K562 (cell line): ENCODE results near the gene ANKRD6. TPM values are rescaled to one million over a fixed set of nuclear protein-coding genes. Genes with fewer than 3 reads are reported as not detected.

ENCODE experiments used
- ATAC-seq: fragments of 200-7000 bp; cut with Tn5 transposase; 3 replicates; pipeline ENCODE4 v1.9.1; 2020; ENCODE audit warnings: moderate library complexity
- BruUV-seq: library from RNA; stranded (reverse); fragments of 400-500 nt; replicated peaks from 2 replicates; lab custom pipeline; 2021; lab: Mats Ljungman, UMichigan
- CTCF ChIA-PET: fragments of 300-600 bp; formaldehyde crosslinking; extraction: SDS; loops from one replicate; lab custom pipeline; 2021; ENCODE audit warnings: low intra/inter-chr PET ratio; lab: Yijun Ruan, JAX
- POLR2A ChIA-PET: fragments of 300-600, 350-650 bp; sonication (Branson Sonifier 250); formaldehyde crosslinking; extraction: SDS; loops from one replicate; lab custom pipeline; 2021; ENCODE audit warnings: antibody characterized with exemption, inconsistent platforms; lab: Yijun Ruan, JAX
- DNase-seq, 4 experiments: peaks; one replicate each; pipeline versions ENCODE4 v3.0.0 to v3.0.0-alpha.2; 2011 to 2018; ENCODE audit warnings: low spot score in 3 of 4, mixed read lengths in 3 of 4; ENCODE audit errors: extremely low read depth in 1 of 4
- FAIRE-seq: peaks from 2 replicates; lab custom pipeline; 2011; peaks lifted over from hg19 to GRCh38; lab: Jason Lieb, UNC
- H2AFZ ChIP-seq: 2 replicates; pipeline ENCODE4 v1.6.0; 2011; ENCODE audit warnings: low read depth, low read length, control low read depth, inconsistent platforms
- H3K27ac ChIP-seq: fragments of 200-600 bp; 3 replicates; pipeline ENCODE4 v1.8.0; 2011; ENCODE audit warnings: low read depth, mild to moderate bottlenecking, control low read depth, inconsistent platforms, low read length, moderate library complexity, mixed read lengths; ENCODE audit errors: extremely low read depth
- H3K27me3 ChIP-seq, 2 experiments: fragments of 300-600 bp in 1 of 2; 2 replicates in 1 of 2; 3 replicates in 1 of 2; pipeline versions ENCODE4 v1.6.0 to v1.8.0; 2011; ENCODE audit warnings: inconsistent platforms in 2 of 2, low read length in 2 of 2, mild to moderate bottlenecking in 1 of 2, mixed read lengths in 1 of 2, moderate library complexity in 1 of 2; ENCODE audit not compliant: control insufficient read depth in 2 of 2, insufficient read depth in 2 of 2
- H3K36me3 ChIP-seq: fragments of 300-600 bp; 3 replicates; pipeline ENCODE4 v1.8.0; 2011; ENCODE audit warnings: mild to moderate bottlenecking, low read length, inconsistent platforms; ENCODE audit not compliant: control insufficient read depth, insufficient read depth
- H3K4me1 ChIP-seq, 2 experiments: fragments of 200-600 bp in 1 of 2; replicated peaks in 1 of 2; 2 replicates in 1 of 2; 3 replicates in 1 of 2; pipeline versions ENCODE4 v1.5.1 to v1.8.0; 2011; ENCODE audit warnings: inconsistent platforms in 2 of 2, low read length in 2 of 2, mild to moderate bottlenecking in 1 of 2, mixed read lengths in 1 of 2, moderate library complexity in 1 of 2; ENCODE audit not compliant: control insufficient read depth in 2 of 2, insufficient read depth in 2 of 2
- H3K4me2 ChIP-seq: 2 replicates; pipeline ENCODE4 v1.6.1; 2011; ENCODE audit warnings: low read length, control low read depth, inconsistent platforms, mixed read lengths; ENCODE audit not compliant: insufficient read depth
- H3K4me3 ChIP-seq: fragments of 200-600 bp; sonication (generic), shearing (Covaris generic); 2 replicates; pipeline ENCODE4 v1.5.1; 2016; ENCODE audit warnings: control low read depth, inconsistent platforms
- H3K79me2 ChIP-seq: fragments of 200-600 bp; 3 replicates; pipeline ENCODE4 v1.8.0; 2011; ENCODE audit warnings: low read length, inconsistent platforms; ENCODE audit not compliant: control insufficient read depth, insufficient read depth
- H3K9ac ChIP-seq, 2 experiments: 2 replicates each; pipeline versions ENCODE4 v1.6.0 to v1.6.1; 2011; ENCODE audit warnings: low read depth in 2 of 2, low read length in 2 of 2, control low read depth in 1 of 2, inconsistent platforms in 1 of 2, mild to moderate bottlenecking in 1 of 2, mixed read lengths in 1 of 2; ENCODE audit not compliant: insufficient read depth in 1 of 2
- H3K9me1 ChIP-seq: one replicate; pipeline ENCODE4 v1.6.0; 2011; ENCODE audit warnings: inconsistent platforms, mild to moderate bottlenecking, low read length, moderate library complexity; ENCODE audit not compliant: control insufficient read depth, insufficient read depth
- H3K9me3 ChIP-seq: replicated peaks from 2 replicates; pipeline ENCODE4 v1.5.1; 2011; ENCODE audit warnings: low read depth, low read length, inconsistent platforms; ENCODE audit not compliant: control insufficient read depth, insufficient read depth
- H4K20me1 ChIP-seq: replicated peaks from 2 replicates; pipeline ENCODE4 v1.6.1; 2011; ENCODE audit warnings: low read length, inconsistent platforms, mixed read lengths; ENCODE audit not compliant: control insufficient read depth, insufficient read depth
- ASH1L ChIP-seq: fragments of 450-650 bp; IDR thresholded peaks from 2 replicates; pipeline ENCODE4 v1.6.1; 2018; ENCODE audit warnings: borderline replicate concordance, mild to moderate bottlenecking, low read depth; ENCODE audit not compliant: partially characterized antibody
- BRF1 ChIP-seq: IDR thresholded peaks from 3 replicates; pipeline ENCODE4 v1.6.1; 2011; ENCODE audit warnings: borderline replicate concordance, mild to moderate bottlenecking; ENCODE audit not compliant: insufficient read length; ENCODE audit errors: extremely low read depth
- CREB1 ChIP-seq, 2 experiments: sonication (generic) in 1 of 2; formaldehyde crosslinking in 1 of 2; IDR thresholded peaks; 2 replicates each; pipeline versions ENCODE4 v1.6.1 to v1.8.0; 2012 to 2022; ENCODE audit warnings: inconsistent platforms in 1 of 2, mild to moderate bottlenecking in 1 of 2, missing genetic modification reagents in 1 of 2, moderate library complexity in 1 of 2
- EP300 ChIP-seq: IDR thresholded peaks from 2 replicates; pipeline ENCODE4 v1.6.1; 2012; ENCODE audit warnings: low read length, improper control_type of control experiment
- FOS ChIP-seq: IDR thresholded peaks from 3 replicates; pipeline ENCODE4 v1.6.1; 2011; ENCODE audit not compliant: insufficient read length; ENCODE audit errors: extremely low read depth
- GTF2F1 ChIP-seq: IDR thresholded peaks from 2 replicates; pipeline ENCODE4 v1.6.1; 2011; ENCODE audit warnings: low read depth, low read length, improper control_type of control experiment
- LEF1 ChIP-seq: fragments of 450-650 bp; IDR thresholded peaks from 2 replicates; pipeline ENCODE4 v1.6.1; 2016; ENCODE audit warnings: mild to moderate bottlenecking
- PCBP2 ChIP-seq: fragments of 200-400 bp; formaldehyde crosslinking; IDR thresholded peaks from 2 replicates; pipeline ENCODE4 v1.6.1; 2018; ENCODE audit warnings: low read length, low read depth, mild to moderate bottlenecking, moderate library complexity; ENCODE audit not compliant: poor library complexity, severe bottlenecking
- PTBP1 ChIP-seq: fragments of 200-400 bp; formaldehyde crosslinking; IDR thresholded peaks from 2 replicates; pipeline ENCODE4 v1.6.1; 2017; ENCODE audit warnings: low read depth, low read length
- RAD21 ChIP-seq, 2 experiments: fragments of 250-450 bp in 1 of 2; fragments of 450-650 bp in 1 of 2; sonication (Bioruptor Pico) in 1 of 2; formaldehyde crosslinking in 1 of 2; IDR thresholded peaks in 1 of 2; conservative IDR thresholded peaks in 1 of 2; 2 replicates each; pipeline versions ENCODE4 v1.4.0 to v1.8.0; 2020 to 2022; ENCODE audit warnings: mild to moderate bottlenecking in 2 of 2, moderate library complexity in 1 of 2
- RFX1 ChIP-seq: fragments of 450-650 bp; IDR thresholded peaks from 2 replicates; pipeline ENCODE4 v1.6.1; 2016; ENCODE audit warnings: mild to moderate bottlenecking, moderate library complexity
- TCF3 ChIP-seq: sonication (generic); formaldehyde crosslinking; IDR thresholded peaks from 2 replicates; pipeline ENCODE4 v1.4.0; 2020; ENCODE audit warnings: mild to moderate bottlenecking, missing genetic modification reagents
- ZKSCAN3 ChIP-seq: fragments of 250-450 bp; sonication (Bioruptor Pico); IDR thresholded peaks from 2 replicates; pipeline ENCODE4 v1.4.0; 2020
- ZNF212 ChIP-seq: fragments of 450-650 bp; formaldehyde crosslinking; IDR thresholded peaks from 2 replicates; pipeline ENCODE4 v1.4.0; 2020; ENCODE audit warnings: mild to moderate bottlenecking
- ZNF253 ChIP-seq: fragments of 250-450 bp; sonication (Bioruptor Pico); conservative IDR thresholded peaks from 2 replicates; pipeline ENCODE4 v1.6.1; 2021; ENCODE audit warnings: mild to moderate bottlenecking
- ZNF408 ChIP-seq: fragments of 250-450 bp; sonication (Bioruptor Pico); IDR thresholded peaks from 2 replicates; pipeline ENCODE4 v1.4.0; 2020; ENCODE audit warnings: low read depth, mild to moderate bottlenecking, moderate library complexity
- WGBS: fragments of 100-300 bp; shearing (Covaris generic); methylation state at CpG from one replicate; pipeline ENCODE4 v1.1.6; 2016; ENCODE audit warnings: low coverage, mixed read lengths; ENCODE audit not compliant: insufficient coverage; ENCODE audit errors: missing lambda C conversion rate; 5-methylcytosine and 5-hydroxymethylcytosine counted together
- in situ Hi-C: fragments of 300-500 bp; cut with MboI; formaldehyde crosslinking; loops from 4 replicates; pipeline ENCODE4 v1.15.0; 2018; ENCODE audit warnings: inconsistent platforms, mixed read lengths
- intact Hi-C: fragments of 100-400 bp; cut with micrococcal nuclease; formaldehyde crosslinking; loops from 2 replicates; pipeline ENCODE4 v1.14.2; 2022
- polyA plus RNA-seq, 8 experiments: library from polyadenylated mRNA; depleted of rRNA in 4 of 8; stranded (reverse) in 5 of 8; unstranded in 3 of 8; fragments of >200 nt; fragmentation: Nextera tagmentation in 2 of 8; fragmentation: Illumina TruSeq in 1 of 8; extraction: Ambion mirVana in 2 of 8; extraction: Trizol in 1 of 8; gene quantifications; 2 replicates each; pipeline versions ENCODE4 v1.2.1 to v1.2.3, GENCODE V29; 2011 to 2014; ENCODE audit warnings: inconsistent platforms in 1 of 8, missing spikeins in 1 of 8
- total RNA-seq, 7 experiments: library from RNA; depleted of rRNA in 6 of 7; stranded (reverse); fragments of >200 nt in 6 of 7; fragmentation: Illumina TruSeq in 2 of 7; extraction: Trizol in 2 of 7; gene quantifications; 2 replicates each; pipeline versions ENCODE4 v1.2.1 to v1.2.3, GENCODE V29; 2011 to 2021; ENCODE audit warnings: low replicate concordance in 1 of 7

Gene ANKRD6
- total and polyA plus RNA-seq, 9 of the 15 experiments (the other 6 are each of a cell fraction or from before 2014, with no cell fraction given): 0.04 to 0.22 (median 0.08) TPM; not detected in 4

DNA sequence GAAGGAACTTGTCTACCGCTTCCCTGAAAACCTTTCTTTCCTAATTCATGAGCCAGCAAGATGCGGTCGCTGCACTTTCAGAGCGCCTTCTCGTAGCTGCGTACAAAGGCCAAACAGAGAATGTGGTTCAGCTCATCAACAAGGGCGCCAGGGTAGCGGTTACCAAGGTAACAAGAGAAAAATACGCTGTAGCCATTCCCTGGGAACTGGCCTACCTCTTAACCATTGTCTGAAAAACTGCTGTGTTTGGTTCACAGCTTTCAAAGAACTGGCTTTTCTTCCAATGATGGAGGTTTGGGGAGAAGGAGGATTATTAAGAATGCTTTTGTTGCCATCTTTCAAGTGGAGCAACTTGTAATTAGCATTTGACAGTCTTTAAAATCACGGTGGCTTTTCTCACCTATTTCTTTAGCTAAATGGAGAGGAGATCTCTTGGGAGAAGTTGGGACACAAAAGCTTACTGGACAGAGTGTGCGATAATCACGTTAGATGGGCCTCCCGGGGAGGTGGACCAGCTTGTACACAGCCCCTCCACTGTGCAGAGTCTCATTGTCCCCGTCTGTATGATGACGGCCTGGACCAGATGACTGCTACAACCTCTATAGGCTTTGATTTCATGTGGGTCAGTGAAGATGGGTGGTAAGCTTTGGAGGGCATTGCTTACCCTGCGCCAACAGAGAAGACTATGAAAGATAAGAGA, 134.1 kb downstream of the ANKRD6 start:
- no peak overlapping the region for H3K9ac ChIP-seq
- no peak overlapping the region for H3K4me2 ChIP-seq
- BruUV-seq: no TSS peak
- H3K36me3 ChIP-seq: no peaks in the 10 kb centered on the region
- intact Hi-C loops: no loop called here
- H3K4me1 ChIP-seq: no peaks in the 10 kb centered on the region
- no peak for DNase-seq
- H3K27me3 ChIP-seq: peaks cover 30 to 33% of the 10 kb centered on the region in 2 experiments
- no peak overlapping the region for H3K4me3 ChIP-seq
- H2AFZ ChIP-seq: no peak overlapping the region
- TF ChIP-seq GTF2F1 (no peak), RFX1 (peak; percentile 41)
- in situ Hi-C loops: no loop called here
- 1% methylated on average over 16 of the region's 16 CpGs for WGBS
- H3K9me1 ChIP-seq: no peaks in the 10 kb centered on the region
- H3K9me3 ChIP-seq: no peaks in the 10 kb centered on the region
- FAIRE-seq: no peak
- POLR2A ChIA-PET: interaction anchor here (0.7 kb wide), 1 partner anchor 38 kb away, joined by 3 read pairs; no protein-coding TSS in a partner anchor
- H3K27ac ChIP-seq: no peak overlapping the region
- CTCF ChIA-PET: no interaction called here
- no peak for ATAC-seq
- no peaks in the 10 kb centered on the region for H3K79me2 ChIP-seq
- no peaks in the 10 kb centered on the region for H4K20me1 ChIP-seq

DNA sequence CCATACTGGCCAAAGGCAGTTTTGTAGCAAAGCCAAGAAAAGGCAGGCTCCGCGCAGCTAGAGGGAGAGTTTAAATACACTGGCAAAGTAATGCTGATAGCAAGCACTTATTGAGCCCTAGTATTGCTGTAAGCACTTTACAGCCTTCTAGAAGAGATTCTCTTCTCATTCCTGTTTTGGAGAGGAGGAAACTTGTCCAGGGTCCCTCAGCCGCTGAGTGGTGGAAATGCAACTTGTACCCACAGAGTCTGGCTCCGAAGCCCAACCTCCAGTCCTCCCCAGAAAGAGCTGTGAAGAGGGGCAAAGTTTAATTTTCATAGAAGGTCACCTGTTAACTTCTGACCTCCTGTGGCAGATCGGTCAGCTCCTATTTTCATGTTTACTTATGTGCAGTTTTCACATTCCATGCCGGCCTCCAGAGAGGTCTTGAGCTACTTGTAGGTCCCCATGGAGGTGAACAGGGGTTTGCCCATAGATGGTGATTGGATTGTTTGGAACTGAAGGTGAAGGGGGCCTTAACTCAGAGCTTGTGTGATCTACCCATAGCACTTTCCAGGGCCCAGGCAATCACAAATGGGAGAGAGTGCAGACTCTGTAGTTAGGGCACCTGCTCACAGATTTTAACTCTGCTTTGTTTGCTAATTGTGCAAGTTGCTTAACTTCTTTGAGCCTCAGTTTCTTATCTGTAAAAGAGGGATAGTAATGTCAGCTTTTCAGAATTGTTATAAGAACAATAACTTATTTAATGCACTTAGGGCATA, 134.9 kb downstream of the ANKRD6 start:
- H2AFZ ChIP-seq: no peak overlapping the region
- CTCF ChIA-PET: no interaction called here
- ATAC-seq (no peak), DNase-seq (no peak), FAIRE-seq (no peak)
- no peaks in the 10 kb centered on the region for H3K36me3 ChIP-seq
- peaks cover 26% of the 10 kb centered on the region in 2 experiments; a peak in 4 of 5 replicates for H3K27me3 ChIP-seq
- in situ Hi-C loops (no loop called here), intact Hi-C loops (no loop called here)
- H3K9me3 ChIP-seq: no peaks in the 10 kb centered on the region
- H3K4me3 ChIP-seq: no peak overlapping the region
- BruUV-seq: no TSS peak
- POLR2A ChIA-PET: interaction anchor here (0.7 kb wide), 1 partner anchor 38 kb away, joined by 3 read pairs; no protein-coding TSS in a partner anchor
- no peak overlapping the region for H3K27ac ChIP-seq
- WGBS: 4% methylated on average over 6 of the region's 6 CpGs
- no peaks in the 10 kb centered on the region for H3K79me2 ChIP-seq
- H3K4me2 ChIP-seq: no peak overlapping the region
- no peaks in the 10 kb centered on the region for H3K4me1 ChIP-seq
- H3K9ac ChIP-seq: no peak overlapping the region
- no peaks in the 10 kb centered on the region for H3K9me1 ChIP-seq
- H4K20me1 ChIP-seq: no peaks in the 10 kb centered on the region
- TF ChIP-seq ZNF212 (no peak), TCF3 (no peak), RAD21 (CRISPR knock-in tag; conservative IDR thresholded peaks at IDR 0.05 in 1 of 2, IDR thresholded peaks at IDR 0.05 in 1 of 2) (no peak), BRF1 (no peak), PCBP2 (no peak), FOS (no peak), ZNF253 (CRISPR knock-in tag) (no peak), EP300 (no peak), CREB1 (IDR thresholded peaks at IDR 0.05) (no peak), CREB1 (CRISPR knock-in tag; IDR thresholded peaks at IDR 0.05) (no peak), LEF1 (no peak), ZKSCAN3 (no peak), PTBP1 (no peak), ZNF408 (CRISPR knock-in tag) (no peak), ASH1L (no peak)
